Retinal pigment epithelial cell (primary cell): ENCODE results near the gene LRCH1.

ENCODE experiments used
- DNase-seq: peaks from one replicate; pipeline ENCODE4 v3.0.0-alpha.2; 2010; ENCODE audit warnings: low read depth
- H3K4me3 ChIP-seq: 2 replicates; pipeline ENCODE4 v1.5.1; 2011; ENCODE audit warnings: mild to moderate bottlenecking, low read length, control low read depth, moderate library complexity
- CTCF ChIP-seq: conservative IDR thresholded peaks from 2 replicates; pipeline ENCODE4 v1.5.1; 2011; ENCODE audit warnings: low read depth, low read length, control low read depth, inconsistent platforms

Gene LRCH1

GRCh38 chr13:46612267-46612666, 59.3 kb downstream of the LRCH1 start:
- DNase-seq, result no peak
- H3K4me3 ChIP-seq, result no peak overlapping the region
- no peak for TF ChIP-seq CTCF

DNA sequence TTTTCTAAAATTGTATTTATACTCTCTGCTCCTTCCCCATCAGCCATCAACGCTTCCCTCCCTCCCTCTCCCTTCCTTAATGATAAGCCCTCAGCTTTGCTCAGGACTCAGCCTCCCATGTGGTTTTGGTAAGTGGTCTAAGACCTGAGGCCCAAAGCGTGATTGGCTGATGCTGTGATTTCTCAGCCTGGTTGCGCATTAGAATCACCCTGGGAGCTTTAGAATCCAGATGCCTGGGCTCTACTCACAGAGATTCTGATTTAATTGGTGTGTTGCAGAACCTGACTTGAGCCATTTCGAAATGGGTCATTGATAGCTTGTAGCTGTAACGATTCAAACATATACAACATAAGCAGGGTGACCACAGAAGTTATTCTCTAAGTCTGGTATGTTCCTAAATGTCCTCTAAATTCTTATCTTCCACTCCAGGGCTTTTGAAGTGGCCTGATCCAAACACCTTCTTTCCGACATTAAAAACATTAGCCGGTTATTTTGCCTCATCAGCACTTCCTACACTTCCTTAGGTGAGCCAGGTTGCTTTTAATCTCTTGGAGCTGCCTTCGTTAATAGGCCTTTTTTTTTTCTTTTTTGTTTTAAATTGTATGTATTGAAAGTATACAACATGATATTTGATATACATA, 60.6 kb downstream of the LRCH1 start:
- no peak for TF ChIP-seq CTCF
- DNase-seq, result no peak
- no peak overlapping the region for H3K4me3 ChIP-seq

GRCh38 chr13:46614582-46614981, 61.6 kb downstream of the LRCH1 start:
- H3K4me3 ChIP-seq, result no peak overlapping the region
- no peak for DNase-seq
- TF ChIP-seq CTCF, result no peak

GRCh38 chr13:46615888-46616531, 63.0 kb downstream of the LRCH1 start:
- no peak for DNase-seq
- TF ChIP-seq CTCF, result no peak
- H3K4me3 ChIP-seq, result no peak overlapping the region

GRCh38 chr13:46617229-46617721, 64.3 kb downstream of the LRCH1 start:
- no peak for DNase-seq
- no peak overlapping the region for H3K4me3 ChIP-seq
- no peak for TF ChIP-seq CTCF

GRCh38 chr13:46617885-46618284, 64.9 kb downstream of the LRCH1 start:
- TF ChIP-seq CTCF, result no peak
- no peak for DNase-seq
- no peak overlapping the region for H3K4me3 ChIP-seq

DNA sequence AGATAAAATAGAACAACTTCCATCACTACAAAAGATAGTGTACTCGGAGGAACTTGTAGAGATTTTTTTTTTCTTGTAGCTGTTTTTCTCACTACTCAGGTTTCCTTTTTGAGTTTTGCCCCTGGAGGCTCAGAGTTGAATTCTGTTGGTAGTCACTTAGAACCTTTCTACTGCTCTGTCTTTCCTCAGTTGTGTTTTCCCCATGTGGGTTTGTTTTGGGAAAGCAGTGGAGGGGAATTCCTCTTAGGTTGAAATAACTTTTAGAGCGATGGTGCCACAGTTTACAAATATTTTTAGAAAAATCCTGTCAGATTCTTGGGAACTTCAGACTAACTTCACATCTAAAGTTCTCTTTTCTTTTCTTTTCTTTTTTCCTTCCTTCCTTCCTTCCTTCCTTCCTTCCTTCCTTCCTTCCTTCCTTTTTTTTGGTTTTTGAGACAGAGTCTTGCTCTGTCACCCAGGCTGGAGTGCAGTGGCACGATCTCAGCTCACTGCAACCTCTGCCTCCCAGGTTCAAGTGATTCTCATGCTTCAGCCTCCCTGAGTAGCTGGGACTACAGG, 65.8 kb downstream of the LRCH1 start:
- no peak for TF ChIP-seq CTCF

More for the DNA sequence above, 65.8 kb downstream of the LRCH1 start:
- DNase-seq, result no peak
- no peak overlapping the region for H3K4me3 ChIP-seq
